NT2/D1 (cell line): ENCODE measurements around the gene PTH2R.
"Not testable (repeated sequence)": the region's sequence is repeated elsewhere in the genome, so short reads cannot be mapped to it uniquely, and the experiment has no call there.

Source experiments
- DNase-seq: peaks from one replicate; pipeline ENCODE4 v3.0.0-alpha.2; 2011; ENCODE audit warnings: low read depth, low spot score
- H3K27me3 ChIP-seq: 2 replicates; pipeline ENCODE4 v1.6.0; 2011; ENCODE audit warnings: mild to moderate bottlenecking; ENCODE audit not compliant: insufficient read length, insufficient read depth
- H3K36me3 ChIP-seq: 2 replicates; pipeline ENCODE4 v1.6.1; 2011; ENCODE audit warnings: mild to moderate bottlenecking, low read length, mixed read lengths; ENCODE audit not compliant: insufficient read depth, insufficient read length
- H3K4me1 ChIP-seq: 2 replicates; pipeline ENCODE4 v1.5.1; 2011; ENCODE audit not compliant: insufficient read depth, insufficient read length
- H3K4me3 ChIP-seq: 2 replicates; pipeline ENCODE4 v1.5.1; 2011; ENCODE audit warnings: low read depth; ENCODE audit not compliant: insufficient read length
- H3K9ac ChIP-seq: 2 replicates; pipeline ENCODE4 v1.6.0; 2011; ENCODE audit warnings: low read depth; ENCODE audit not compliant: insufficient read length
- H3K9me3 ChIP-seq: 2 replicates; pipeline ENCODE4 v1.5.1; 2011; ENCODE audit warnings: mild to moderate bottlenecking, low read length; ENCODE audit not compliant: insufficient read depth
- SUZ12 ChIP-seq: IDR thresholded peaks from 2 replicates; pipeline ENCODE4 v1.6.1; 2011; ENCODE audit not compliant: insufficient read length, insufficient read depth; ENCODE audit errors: extremely low read depth
- YY1 ChIP-seq: IDR thresholded peaks from 2 replicates; pipeline ENCODE4 v1.6.1; 2011; ENCODE audit not compliant: insufficient read length, insufficient read depth
- ZNF274 ChIP-seq: IDR thresholded peaks from 2 replicates; pipeline ENCODE4 v1.6.1; 2011; ENCODE audit warnings: mild to moderate bottlenecking, low read depth, low read length

The PTH2R gene

DNA sequence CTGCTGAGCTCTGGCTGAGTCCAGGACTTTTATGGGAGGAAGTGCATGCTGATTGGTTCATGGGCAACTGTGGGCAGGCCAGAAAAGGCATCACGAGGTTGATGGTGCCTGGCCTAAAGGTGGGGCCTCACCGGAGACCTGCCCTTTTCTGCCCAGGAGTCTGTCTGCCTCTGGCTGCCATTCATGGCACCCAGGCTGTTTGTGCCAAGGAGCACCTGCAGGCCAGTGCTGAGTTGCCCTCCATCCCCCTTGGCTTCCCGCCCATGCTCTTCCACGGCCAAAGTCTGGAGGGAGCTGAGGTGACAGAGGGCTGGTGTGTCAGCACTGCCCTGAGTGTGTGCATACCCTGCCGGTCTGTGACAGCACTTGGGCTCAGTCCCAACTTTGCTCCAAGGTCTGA is 123.2 kb downstream of the PTH2R start:
- no peak overlapping the region for H3K9ac ChIP-seq
- no peak for DNase-seq
- TF ChIP-seq SUZ12 (no peak), YY1 (no peak), ZNF274 (no peak)
- H3K27me3 ChIP-seq, result no peaks in the 10 kb centered on the region
- no peak overlapping the region for H3K4me3 ChIP-seq
- no peaks in the 10 kb centered on the region for H3K4me1 ChIP-seq
- H3K9me3 ChIP-seq, result peaks cover 9% of the 10 kb centered on the region; the same call in 1 of the 2 replicates
- H3K36me3 ChIP-seq, result no peaks in the 10 kb centered on the region

DNA sequence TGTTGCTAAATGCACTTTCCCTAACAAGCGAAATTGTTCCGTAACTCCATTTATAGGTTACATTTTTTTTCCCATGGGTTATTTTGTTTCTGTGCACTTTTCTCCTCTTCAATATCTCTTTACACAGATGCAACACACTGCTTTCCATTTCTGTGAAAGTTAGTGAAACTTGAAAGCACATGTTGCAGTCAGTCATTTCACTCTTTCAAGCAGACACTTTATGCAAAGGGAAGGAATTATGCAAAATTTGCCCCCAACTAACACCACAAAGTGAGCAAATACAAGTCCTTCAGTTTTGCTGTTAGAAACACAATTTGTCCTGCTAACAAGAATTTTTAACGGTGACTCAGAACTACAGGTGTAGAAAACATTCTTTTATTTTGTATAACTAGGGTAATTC is 124.8 kb downstream of the PTH2R start:
- Histone ChIP-seq H3K9me3 (peaks cover 22% of the 10 kb centered on the region), H3K4me1 (no peaks in the 10 kb centered on the region), H3K4me3 (no peak overlapping the region), H3K36me3 (no peaks in the 10 kb centered on the region), H3K27me3 (no peaks in the 10 kb centered on the region), H3K9ac (no peak overlapping the region)
- TF ChIP-seq SUZ12 (no peak), YY1 (no peak), ZNF274 (no peak)
- DNase-seq, result no peak

DNA sequence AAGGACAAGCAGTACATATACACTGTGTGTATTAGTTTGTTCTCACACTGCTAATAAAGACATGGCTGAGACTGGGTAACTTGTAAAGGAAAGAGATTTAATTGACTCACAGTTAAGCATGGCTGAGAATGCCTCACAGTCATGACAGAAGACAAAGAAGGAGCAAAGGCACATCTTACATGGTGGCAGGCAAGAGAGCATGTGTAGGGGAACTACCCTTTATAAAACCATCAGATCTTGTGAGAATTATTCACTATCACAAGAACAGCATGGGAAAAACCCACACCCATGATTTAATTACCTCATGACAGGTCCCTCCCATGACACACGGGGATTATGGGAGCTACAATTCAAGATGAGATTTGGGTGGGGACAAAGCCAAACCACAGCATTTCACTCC is 129.0 kb downstream of the PTH2R start:
- H3K4me1 ChIP-seq, DNase-seq, H3K27me3 ChIP-seq: not testable (repeated sequence)

DNA sequence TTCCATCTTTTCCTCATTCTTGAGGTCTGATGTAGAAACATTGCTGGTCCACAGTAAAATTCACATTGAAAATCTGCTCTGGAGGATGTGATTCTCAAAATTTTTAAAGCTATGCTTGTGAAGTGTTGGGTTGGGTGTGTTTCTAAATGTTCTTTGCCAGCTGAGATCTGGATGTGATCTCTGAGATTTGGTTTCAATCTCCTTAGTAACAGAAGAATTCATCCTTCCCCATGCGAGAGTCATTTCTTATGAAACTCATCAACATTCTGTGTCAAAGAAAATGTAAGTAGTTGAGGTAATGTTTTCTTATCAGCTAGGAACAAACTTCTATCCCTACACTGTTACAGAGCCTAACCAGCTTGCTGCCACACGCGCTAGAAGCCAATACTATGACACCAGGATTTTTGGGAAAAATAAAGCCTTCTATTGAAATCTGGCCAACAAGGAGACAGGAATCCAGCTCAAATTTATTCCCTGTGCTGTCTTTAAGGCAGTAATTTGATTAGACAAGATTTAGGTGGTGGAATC is 134.9 kb downstream of the PTH2R start:
- no peak overlapping the region for H3K9ac ChIP-seq
- H3K9me3 ChIP-seq, result peaks cover 9% of the 10 kb centered on the region; the same call in 1 of the 2 replicates
- DNase-seq, result no peak
- H3K4me3 ChIP-seq, result no peak overlapping the region
- H3K27me3 ChIP-seq, result no peaks in the 10 kb centered on the region
- TF ChIP-seq SUZ12, result no peak
- TF ChIP-seq ZNF274, result no peak
- no peak for TF ChIP-seq YY1
- H3K4me1 ChIP-seq, result no peaks in the 10 kb centered on the region
- no peaks in the 10 kb centered on the region for H3K36me3 ChIP-seq

More for the DNA sequence above, 129.0 kb downstream of the PTH2R start:
- not testable (repeated sequence) for H3K36me3 ChIP-seq, H3K4me3 ChIP-seq, H3K9ac ChIP-seq
- H3K9me3 ChIP-seq, result peaks cover 26% of the 10 kb centered on the region

DNA sequence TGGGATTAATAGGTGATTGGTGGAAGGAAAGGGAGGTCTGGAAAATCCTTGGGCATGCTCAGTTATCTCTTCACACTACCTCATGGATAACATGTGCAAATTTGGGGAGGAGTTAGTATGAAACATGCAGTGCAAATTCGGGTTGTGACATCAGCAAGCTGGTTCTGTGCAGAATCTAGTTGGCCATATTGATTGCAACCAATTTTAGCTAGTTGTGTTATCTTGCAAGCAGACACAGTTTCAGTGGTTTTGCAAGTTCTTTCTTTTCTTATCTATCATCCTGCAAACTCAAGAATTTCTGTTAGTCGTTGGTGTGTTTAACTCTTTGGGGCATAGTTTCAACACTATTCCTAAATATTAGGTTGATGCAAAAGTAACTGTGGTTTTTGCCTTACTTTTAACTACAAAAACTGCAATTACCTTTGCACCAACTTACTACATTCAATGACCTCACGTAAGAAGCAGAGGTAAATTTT is 135.4 kb downstream of the PTH2R start:
- H3K36me3 ChIP-seq, result no peaks in the 10 kb centered on the region

DNA sequence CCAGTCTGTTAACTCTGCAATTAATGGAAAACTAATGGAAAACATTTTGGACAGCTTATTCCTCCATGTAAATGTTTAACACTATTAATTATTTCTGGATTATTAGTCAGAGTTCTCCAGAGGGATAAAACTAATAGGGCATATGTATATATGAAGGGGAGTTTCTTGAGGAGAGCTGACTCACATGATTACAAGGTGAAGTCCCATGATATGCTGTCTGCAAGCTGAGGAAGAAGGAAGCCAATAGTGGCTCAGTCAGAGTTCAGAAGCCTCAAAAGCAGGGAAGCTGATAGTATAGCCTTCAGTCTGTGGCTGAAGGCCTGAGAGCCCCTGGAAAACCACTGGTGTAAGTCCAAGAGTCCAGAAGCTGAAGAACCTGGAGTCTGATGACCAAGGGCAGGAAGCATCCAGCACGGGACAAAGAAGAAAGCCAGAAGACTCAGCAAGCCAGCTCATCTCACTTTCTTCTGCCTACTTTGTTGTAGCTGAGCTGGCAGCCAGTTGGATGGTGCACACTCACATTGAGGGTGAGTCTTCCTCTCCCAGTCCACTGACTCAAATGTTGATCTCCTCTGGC is 136.0 kb downstream of the PTH2R start:
- Histone ChIP-seq H3K27me3 (no peaks in the 10 kb centered on the region), H3K9ac (no peak overlapping the region), H3K9me3 (no peaks in the 10 kb centered on the region), H3K4me1 (no peaks in the 10 kb centered on the region), H3K4me3 (no peak overlapping the region), H3K36me3 (no peaks in the 10 kb centered on the region)
- no peak for DNase-seq
- no peak for TF ChIP-seq YY1
- no peak for TF ChIP-seq ZNF274
- no peak for TF ChIP-seq SUZ12

More for the DNA sequence above, 135.4 kb downstream of the PTH2R start:
- no peaks in the 10 kb centered on the region for H3K4me1 ChIP-seq
- no peak overlapping the region for H3K9ac ChIP-seq
- DNase-seq, result no peak
- TF ChIP-seq ZNF274 (no peak), SUZ12 (no peak), YY1 (no peak)
- H3K9me3 ChIP-seq, result peaks cover 4% of the 10 kb centered on the region; the same call in 1 of the 2 replicates
- H3K27me3 ChIP-seq, result no peaks in the 10 kb centered on the region
- no peak overlapping the region for H3K4me3 ChIP-seq
